K562 (cell line): ENCODE data around the gene GBF1. TPM values are rescaled to one million over a fixed set of nuclear protein-coding genes. Genes with fewer than 3 reads are reported as not detected.

Source experiments
- CC2D1A ChIP-seq: fragments of 450-650 bp; IDR thresholded peaks from 2 replicates; pipeline ENCODE4 v1.6.1; 2017; ENCODE audit warnings: mild to moderate bottlenecking
- CHD4 ChIP-seq: fragments of 200-600 bp; sonication (generic); IDR thresholded peaks from 3 replicates; pipeline ENCODE4 v1.6.1; 2012; ENCODE audit warnings: low read depth, mild to moderate bottlenecking, mixed read lengths, low read length, inconsistent platforms; ENCODE audit not compliant: insufficient read depth, insufficient replicate concordance, poor library complexity, severe bottlenecking
- ELF2 ChIP-seq: fragments of 250-450 bp; sonication (Bioruptor Pico); IDR thresholded peaks from 2 replicates; pipeline ENCODE4 v1.5.0; 2021; ENCODE audit warnings: mild to moderate bottlenecking
- ETV5 ChIP-seq: sonication (generic); formaldehyde crosslinking; IDR thresholded peaks from 2 replicates; pipeline ENCODE4 v1.4.0; 2020; ENCODE audit warnings: low read depth, mild to moderate bottlenecking, missing genetic modification reagents
- FUS ChIP-seq: fragments of 200-400 bp; formaldehyde crosslinking; optimal IDR thresholded peaks from 2 replicates; pipeline ENCODE3; 2017; ENCODE audit warnings: low read depth, low read length
- MAFG ChIP-seq: fragments of 450-650 bp; conservative IDR thresholded peaks from 2 replicates; pipeline ENCODE4 v1.6.1; 2016; ENCODE audit warnings: missing genetic modification characterization, missing compliant biosample characterization
- MCM5 ChIP-seq: fragments of 450-650 bp; IDR thresholded peaks from 2 replicates; pipeline ENCODE4 v1.6.1; 2016; ENCODE audit warnings: low read depth
- MIER1 ChIP-seq: fragments of 450-650 bp; IDR thresholded peaks from 2 replicates; pipeline ENCODE4 v1.6.1; 2016; ENCODE audit warnings: antibody characterized with exemption, mild to moderate bottlenecking, low read depth
- NFE2L1 ChIP-seq: fragments of 450-650 bp; IDR thresholded peaks from 2 replicates; pipeline ENCODE4 v1.6.1; 2016; ENCODE audit warnings: missing genetic modification characterization, low read depth, mild to moderate bottlenecking, missing compliant biosample characterization, moderate library complexity, borderline replicate concordance
- PTTG1 ChIP-seq: fragments of 450-650 bp; IDR thresholded peaks from 2 replicates; pipeline ENCODE4 v1.6.1; 2016; ENCODE audit warnings: low read depth, mild to moderate bottlenecking, missing genetic modification characterization, missing compliant biosample characterization
- THRAP3 ChIP-seq: fragments of 450-650 bp; IDR thresholded peaks from 2 replicates; pipeline ENCODE4 v1.6.1; 2016; ENCODE audit warnings: mild to moderate bottlenecking, inconsistent platforms, borderline replicate concordance
- ZNF224 ChIP-seq: sonication (generic); formaldehyde crosslinking; IDR thresholded peaks from 2 replicates; pipeline ENCODE4 v1.8.0; 2022; ENCODE audit warnings: mild to moderate bottlenecking, missing genetic modification reagents
- ZNF384 ChIP-seq: IDR thresholded peaks from 2 replicates; pipeline ENCODE4 v1.6.1; 2012; ENCODE audit warnings: low read depth, low read length, improper control_type of control experiment
- ZNF695 ChIP-seq: fragments of 450-650 bp; formaldehyde crosslinking; IDR thresholded peaks from 2 replicates; pipeline ENCODE4 v1.4.0; 2020; ENCODE audit warnings: mild to moderate bottlenecking, moderate library complexity
- polyA plus RNA-seq, 8 experiments: library from polyadenylated mRNA; depleted of rRNA in 4 of 8; stranded (reverse) in 5 of 8; unstranded in 3 of 8; fragments of >200 nt; fragmentation: Nextera tagmentation in 2 of 8; fragmentation: Illumina TruSeq in 1 of 8; extraction: Ambion mirVana in 2 of 8; extraction: Trizol in 1 of 8; gene quantifications; 2 replicates each; pipeline versions ENCODE4 v1.2.1 to v1.2.3, GENCODE V29; 2011 to 2014; ENCODE audit warnings: inconsistent platforms in 1 of 8, missing spikeins in 1 of 8
- total RNA-seq, 7 experiments: library from RNA; depleted of rRNA in 6 of 7; stranded (reverse); fragments of >200 nt in 6 of 7; fragmentation: Illumina TruSeq in 2 of 7; extraction: Trizol in 2 of 7; gene quantifications; 2 replicates each; pipeline versions ENCODE4 v1.2.1 to v1.2.3, GENCODE V29; 2011 to 2021; ENCODE audit warnings: low replicate concordance in 1 of 7
- TF ChIP-seq, protein P1 (sequence below): fragments of 450-650 bp; formaldehyde crosslinking; IDR thresholded peaks from 2 replicates; pipeline ENCODE4 v1.4.0; 2020; ENCODE audit warnings: mild to moderate bottlenecking, moderate library complexity
- TF ChIP-seq, protein P2 (sequence below): fragments of 450-650 bp; IDR thresholded peaks from 2 replicates; pipeline ENCODE4 v1.6.1; 2014; ENCODE audit warnings: low read depth, mild to moderate bottlenecking, moderate library complexity, borderline replicate concordance
- TF ChIP-seq, protein P3 (sequence below), 2 experiments: IDR thresholded peaks; 2 replicates each; pipeline ENCODE4 v1.6.1; 2012; ENCODE audit warnings: improper control_type of control experiment in 2 of 2, low read depth in 2 of 2, low read length in 2 of 2, borderline replicate concordance in 1 of 2
- TF ChIP-seq, protein P4 (sequence below), 2 experiments: IDR thresholded peaks; 2 replicates each; pipeline ENCODE4 v1.6.1; 2011; ENCODE audit warnings: borderline replicate concordance in 1 of 2, control low read depth in 1 of 2, low read depth in 1 of 2, low read length in 1 of 2, mild to moderate bottlenecking in 1 of 2, mixed read lengths in 1 of 2, moderate library complexity in 1 of 2; ENCODE audit not compliant: insufficient read depth in 1 of 2, insufficient read length in 1 of 2, poor library complexity in 1 of 2, severe bottlenecking in 1 of 2; ENCODE audit errors: extremely low read depth in 1 of 2
- TF ChIP-seq, protein P5 (sequence below): sonication (generic); formaldehyde crosslinking; IDR thresholded peaks from 2 replicates; pipeline ENCODE4 v1.8.0; 2022; ENCODE audit warnings: mild to moderate bottlenecking, low read depth, missing genetic modification reagents

The GBF1 gene
- total and polyA plus RNA-seq, 9 of the 15 experiments (the other 6 are each of a cell fraction or from before 2014, with no cell fraction given) = 0.69 to 28.0 (median 10.3) TPM

DNA sequence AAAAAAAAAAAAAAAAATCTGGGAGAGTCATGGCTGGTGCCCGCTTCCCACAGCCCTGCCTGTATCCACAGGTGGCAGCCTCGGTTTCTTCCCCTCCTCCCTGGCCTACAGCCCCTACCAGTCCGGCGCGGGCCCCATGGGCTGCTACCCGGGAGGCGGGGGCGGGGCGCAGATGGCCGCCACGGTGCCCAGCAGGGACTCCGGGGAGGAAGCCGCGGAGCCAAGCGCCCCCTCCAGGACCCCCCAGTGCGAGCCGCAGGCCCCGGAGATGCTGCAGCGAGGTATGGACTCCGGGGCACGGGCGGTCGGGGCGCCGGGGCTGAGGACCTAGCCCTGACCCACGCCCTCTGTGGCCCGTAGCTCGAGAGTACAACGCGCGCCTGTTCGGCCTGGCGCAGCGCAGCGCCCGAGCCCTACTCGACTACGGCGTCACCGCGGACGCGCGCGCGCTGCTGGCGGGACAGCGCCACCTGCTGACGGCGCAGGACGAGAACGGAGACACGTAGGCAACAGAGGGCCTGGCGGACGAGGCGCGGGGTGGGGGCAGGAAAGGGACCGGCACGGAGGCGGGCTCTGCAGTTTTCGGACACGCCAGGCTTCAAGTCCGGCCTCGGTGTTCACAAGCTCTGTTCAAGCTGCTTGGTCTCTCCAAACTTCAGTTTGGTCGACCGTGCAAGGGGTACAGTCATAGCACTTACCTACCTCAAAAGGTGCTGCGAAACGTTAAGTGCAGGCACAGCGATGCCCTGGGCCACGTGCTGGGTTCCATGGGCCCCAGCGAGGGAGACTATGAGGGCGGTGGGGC is 154.1 kb downstream of the GBF1 start (continued):
- no peak for TF ChIP-seq ZNF224 (CRISPR knock-in tag)
- no peak for TF ChIP-seq MIER1
- TF ChIP-seq, protein P1, sequence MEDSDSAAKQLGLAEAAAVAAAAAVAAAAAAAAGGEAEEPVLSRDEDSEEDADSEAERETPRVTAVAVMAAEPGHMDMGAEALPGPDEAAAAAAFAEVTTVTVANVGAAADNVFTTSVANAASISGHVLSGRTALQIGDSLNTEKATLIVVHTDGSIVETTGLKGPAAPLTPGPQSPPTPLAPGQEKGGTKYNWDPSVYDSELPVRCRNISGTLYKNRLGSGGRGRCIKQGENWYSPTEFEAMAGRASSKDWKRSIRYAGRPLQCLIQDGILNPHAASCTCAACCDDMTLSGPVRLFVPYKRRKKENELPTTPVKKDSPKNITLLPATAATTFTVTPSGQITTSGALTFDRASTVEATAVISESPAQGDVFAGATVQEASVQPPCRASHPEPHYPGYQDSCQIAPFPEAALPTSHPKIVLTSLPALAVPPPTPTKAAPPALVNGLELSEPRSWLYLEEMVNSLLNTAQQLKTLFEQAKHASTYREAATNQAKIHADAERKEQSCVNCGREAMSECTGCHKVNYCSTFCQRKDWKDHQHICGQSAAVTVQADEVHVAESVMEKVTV (CRISPR knock-in tag) = 0 out of 2 replicates have a peak, but pooled peaks have one; percentile 32
- no peak for TF ChIP-seq MAFG (tag)
- no peak for TF ChIP-seq ZNF695 (CRISPR knock-in tag)
- TF ChIP-seq CC2D1A = no peak
- no peak for TF ChIP-seq PTTG1 (tag)
- no peak for TF ChIP-seq ZNF384
- TF ChIP-seq NFE2L1 (tag) = no peak
- TF ChIP-seq THRAP3 = no peak
- TF ChIP-seq FUS = no peak
- TF ChIP-seq, protein P2, sequence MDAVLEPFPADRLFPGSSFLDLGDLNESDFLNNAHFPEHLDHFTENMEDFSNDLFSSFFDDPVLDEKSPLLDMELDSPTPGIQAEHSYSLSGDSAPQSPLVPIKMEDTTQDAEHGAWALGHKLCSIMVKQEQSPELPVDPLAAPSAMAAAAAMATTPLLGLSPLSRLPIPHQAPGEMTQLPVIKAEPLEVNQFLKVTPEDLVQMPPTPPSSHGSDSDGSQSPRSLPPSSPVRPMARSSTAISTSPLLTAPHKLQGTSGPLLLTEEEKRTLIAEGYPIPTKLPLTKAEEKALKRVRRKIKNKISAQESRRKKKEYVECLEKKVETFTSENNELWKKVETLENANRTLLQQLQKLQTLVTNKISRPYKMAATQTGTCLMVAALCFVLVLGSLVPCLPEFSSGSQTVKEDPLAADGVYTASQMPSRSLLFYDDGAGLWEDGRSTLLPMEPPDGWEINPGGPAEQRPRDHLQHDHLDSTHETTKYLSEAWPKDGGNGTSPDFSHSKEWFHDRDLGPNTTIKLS = peak; percentile 96
- TF ChIP-seq ELF2 = no peak
- TF ChIP-seq, protein P3, sequence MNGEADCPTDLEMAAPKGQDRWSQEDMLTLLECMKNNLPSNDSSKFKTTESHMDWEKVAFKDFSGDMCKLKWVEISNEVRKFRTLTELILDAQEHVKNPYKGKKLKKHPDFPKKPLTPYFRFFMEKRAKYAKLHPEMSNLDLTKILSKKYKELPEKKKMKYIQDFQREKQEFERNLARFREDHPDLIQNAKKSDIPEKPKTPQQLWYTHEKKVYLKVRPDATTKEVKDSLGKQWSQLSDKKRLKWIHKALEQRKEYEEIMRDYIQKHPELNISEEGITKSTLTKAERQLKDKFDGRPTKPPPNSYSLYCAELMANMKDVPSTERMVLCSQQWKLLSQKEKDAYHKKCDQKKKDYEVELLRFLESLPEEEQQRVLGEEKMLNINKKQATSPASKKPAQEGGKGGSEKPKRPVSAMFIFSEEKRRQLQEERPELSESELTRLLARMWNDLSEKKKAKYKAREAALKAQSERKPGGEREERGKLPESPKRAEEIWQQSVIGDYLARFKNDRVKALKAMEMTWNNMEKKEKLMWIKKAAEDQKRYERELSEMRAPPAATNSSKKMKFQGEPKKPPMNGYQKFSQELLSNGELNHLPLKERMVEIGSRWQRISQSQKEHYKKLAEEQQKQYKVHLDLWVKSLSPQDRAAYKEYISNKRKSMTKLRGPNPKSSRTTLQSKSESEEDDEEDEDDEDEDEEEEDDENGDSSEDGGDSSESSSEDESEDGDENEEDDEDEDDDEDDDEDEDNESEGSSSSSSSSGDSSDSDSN (IDR thresholded peaks at IDR 0.05; ENCODE audit: borderline replicate concordance in 1 of 2, low read depth in 2 of 2, low read length in 2 of 2) = peak in 1 of 2 experiments; percentile 72; a peak in 1 of 4 replicates
- TF ChIP-seq ETV5 (CRISPR knock-in tag) = peak; percentile 72
- TF ChIP-seq MCM5 = no peak
- TF ChIP-seq, protein P4, sequence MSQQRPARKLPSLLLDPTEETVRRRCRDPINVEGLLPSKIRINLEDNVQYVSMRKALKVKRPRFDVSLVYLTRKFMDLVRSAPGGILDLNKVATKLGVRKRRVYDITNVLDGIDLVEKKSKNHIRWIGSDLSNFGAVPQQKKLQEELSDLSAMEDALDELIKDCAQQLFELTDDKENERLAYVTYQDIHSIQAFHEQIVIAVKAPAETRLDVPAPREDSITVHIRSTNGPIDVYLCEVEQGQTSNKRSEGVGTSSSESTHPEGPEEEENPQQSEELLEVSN (IDR thresholded peaks at IDR 0.05; ENCODE audit: borderline replicate concordance in 1 of 2, extremely low read depth in 1 of 2, insufficient read depth in 1 of 2, insufficient read length in 1 of 2, low read depth in 1 of 2, low read length in 1 of 2, poor library complexity in 1 of 2, severe bottlenecking in 1 of 2) = peak; percentile 57 to 71
- TF ChIP-seq CHD4 = no peak
- TF ChIP-seq, protein P5, sequence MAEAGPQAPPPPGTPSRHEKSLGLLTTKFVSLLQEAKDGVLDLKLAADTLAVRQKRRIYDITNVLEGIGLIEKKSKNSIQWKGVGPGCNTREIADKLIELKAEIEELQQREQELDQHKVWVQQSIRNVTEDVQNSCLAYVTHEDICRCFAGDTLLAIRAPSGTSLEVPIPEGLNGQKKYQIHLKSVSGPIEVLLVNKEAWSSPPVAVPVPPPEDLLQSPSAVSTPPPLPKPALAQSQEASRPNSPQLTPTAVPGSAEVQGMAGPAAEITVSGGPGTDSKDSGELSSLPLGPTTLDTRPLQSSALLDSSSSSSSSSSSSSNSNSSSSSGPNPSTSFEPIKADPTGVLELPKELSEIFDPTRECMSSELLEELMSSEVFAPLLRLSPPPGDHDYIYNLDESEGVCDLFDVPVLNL (CRISPR knock-in tag) = no peak
